ENCODE measurements around the gene ZNF365. TPM values are rescaled to one million over a fixed set of nuclear protein-coding genes. Genes with fewer than 3 reads are reported as not detected.

ZNF365 gene
- total RNA-seq: 31.9 TPM

GRCh38 chr10:62373995-62374861, at the start of gene ZNF365:
Gene ZNF365 (plus strand): TSS chr10:62374369. CDS start chr10:62376194, 1,825 bp downstream.

Small RNAs within 50 kb of the gene (small RNA-seq; reads per million reads assigned to genes)
- not detected for gene RN7SL591P (ENCODE audit: low replicate concordance)

Other genes with a start within 250 kb of the ZNF365 start
- 9.7 TPM for gene RTKN2, start 105.5 kb upstream of the ZNF365 start, total RNA-seq